ENCODE measurements around the gene SNED1. TPM values are rescaled to one million over a fixed set of nuclear protein-coding genes. Genes with fewer than 3 reads are reported as not detected.

The SNED1 gene
- total RNA-seq, 1 donor from 2014 or later = 19.4 TPM

DNA sequence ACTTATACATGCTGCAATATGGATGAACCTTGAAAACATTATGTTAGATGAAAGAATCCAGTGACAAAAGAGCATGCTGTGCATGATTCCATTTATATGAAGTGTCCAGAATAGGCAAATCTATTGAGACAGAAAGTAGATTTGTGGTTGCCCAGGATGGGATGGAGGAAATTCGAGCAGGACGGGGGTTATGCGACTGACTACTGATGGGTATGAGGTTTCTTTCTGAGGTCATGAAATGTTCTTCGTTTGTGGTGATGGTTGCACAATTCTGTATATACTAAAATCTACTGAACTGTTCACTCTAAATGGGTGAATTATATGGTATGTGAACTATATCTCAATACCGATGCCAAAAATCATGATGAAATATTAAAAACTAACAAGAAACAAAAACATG, 122.6 kb downstream of the SNED1 start:
- Mint-ChIP-seq H3K36me3 (ENCODE audit: unreplicated experiment) (peaks cover 14% of the 10 kb centered on the region), H3K27ac (ENCODE audit: unreplicated experiment) (no peak overlapping the region), H3K9me3 (ENCODE audit: unreplicated experiment) (peaks cover 8% of the 10 kb centered on the region), H3K27me3 (ENCODE audit: unreplicated experiment) (no peaks in the 10 kb centered on the region), H3K4me3 (ENCODE audit: unreplicated experiment) (no peak overlapping the region), H3K4me1 (ENCODE audit: unreplicated experiment) (no peaks in the 10 kb centered on the region)
- TF ChIP-seq, protein P1, sequence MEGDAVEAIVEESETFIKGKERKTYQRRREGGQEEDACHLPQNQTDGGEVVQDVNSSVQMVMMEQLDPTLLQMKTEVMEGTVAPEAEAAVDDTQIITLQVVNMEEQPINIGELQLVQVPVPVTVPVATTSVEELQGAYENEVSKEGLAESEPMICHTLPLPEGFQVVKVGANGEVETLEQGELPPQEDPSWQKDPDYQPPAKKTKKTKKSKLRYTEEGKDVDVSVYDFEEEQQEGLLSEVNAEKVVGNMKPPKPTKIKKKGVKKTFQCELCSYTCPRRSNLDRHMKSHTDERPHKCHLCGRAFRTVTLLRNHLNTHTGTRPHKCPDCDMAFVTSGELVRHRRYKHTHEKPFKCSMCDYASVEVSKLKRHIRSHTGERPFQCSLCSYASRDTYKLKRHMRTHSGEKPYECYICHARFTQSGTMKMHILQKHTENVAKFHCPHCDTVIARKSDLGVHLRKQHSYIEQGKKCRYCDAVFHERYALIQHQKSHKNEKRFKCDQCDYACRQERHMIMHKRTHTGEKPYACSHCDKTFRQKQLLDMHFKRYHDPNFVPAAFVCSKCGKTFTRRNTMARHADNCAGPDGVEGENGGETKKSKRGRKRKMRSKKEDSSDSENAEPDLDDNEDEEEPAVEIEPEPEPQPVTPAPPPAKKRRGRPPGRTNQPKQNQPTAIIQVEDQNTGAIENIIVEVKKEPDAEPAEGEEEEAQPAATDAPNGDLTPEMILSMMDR (IDR thresholded peaks at IDR 0.05) = no peak
- DNase-seq (ENCODE audit: extremely low spot score, unreplicated experiment) = no peak

GRCh38 chr2:241122376-241123002, 124.1 kb downstream of the SNED1 start:
- H3K36me3 Mint-ChIP-seq (ENCODE audit: unreplicated experiment) = peaks cover 14% of the 10 kb centered on the region
- no peak overlapping the region for H3K4me3 Mint-ChIP-seq (ENCODE audit: unreplicated experiment)
- H3K4me1 Mint-ChIP-seq (ENCODE audit: unreplicated experiment) = no peaks in the 10 kb centered on the region
- no peak overlapping the region for H3K27ac Mint-ChIP-seq (ENCODE audit: unreplicated experiment)
- no peaks in the 10 kb centered on the region for H3K27me3 Mint-ChIP-seq (ENCODE audit: unreplicated experiment)
- TF ChIP-seq, protein P1 (IDR thresholded peaks at IDR 0.05) = no peak
- H3K9me3 Mint-ChIP-seq (ENCODE audit: unreplicated experiment) = peaks cover 8% of the 10 kb centered on the region
- DNase-seq (ENCODE audit: extremely low spot score, unreplicated experiment) = no peak

GRCh38 chr2:241123816-241124536, 125.6 kb downstream of the SNED1 start:
- Mint-ChIP-seq H3K36me3 (ENCODE audit: unreplicated experiment) (peaks cover 14% of the 10 kb centered on the region), H3K4me3 (ENCODE audit: unreplicated experiment) (no peak overlapping the region), H3K9me3 (ENCODE audit: unreplicated experiment) (peaks cover 8% of the 10 kb centered on the region)

GRCh38 chr2:241125626-241126025, 127.2 kb downstream of the SNED1 start:
- H3K9me3 Mint-ChIP-seq (ENCODE audit: unreplicated experiment) = peaks cover 8% of the 10 kb centered on the region
- peaks cover 11% of the 10 kb centered on the region for H3K36me3 Mint-ChIP-seq (ENCODE audit: unreplicated experiment)
- DNase-seq (ENCODE audit: extremely low spot score, unreplicated experiment) = no peak
- H3K4me3 Mint-ChIP-seq (ENCODE audit: unreplicated experiment) = no peak overlapping the region
- no peak overlapping the region for H3K27ac Mint-ChIP-seq (ENCODE audit: unreplicated experiment)
- TF ChIP-seq, protein P1 (IDR thresholded peaks at IDR 0.05) = no peak
- no peaks in the 10 kb centered on the region for H3K27me3 Mint-ChIP-seq (ENCODE audit: unreplicated experiment)
- H3K4me1 Mint-ChIP-seq (ENCODE audit: unreplicated experiment) = no peaks in the 10 kb centered on the region

More at GRCh38 chr2:241123816-241124536, 125.6 kb downstream of the SNED1 start:
- Mint-ChIP-seq H3K27ac (ENCODE audit: unreplicated experiment) (no peak overlapping the region), H3K27me3 (ENCODE audit: unreplicated experiment) (no peaks in the 10 kb centered on the region), H3K4me1 (ENCODE audit: unreplicated experiment) (no peaks in the 10 kb centered on the region)
- TF ChIP-seq, protein P1 (IDR thresholded peaks at IDR 0.05) = no peak
- no peak for DNase-seq (ENCODE audit: extremely low spot score, unreplicated experiment)

DNA sequence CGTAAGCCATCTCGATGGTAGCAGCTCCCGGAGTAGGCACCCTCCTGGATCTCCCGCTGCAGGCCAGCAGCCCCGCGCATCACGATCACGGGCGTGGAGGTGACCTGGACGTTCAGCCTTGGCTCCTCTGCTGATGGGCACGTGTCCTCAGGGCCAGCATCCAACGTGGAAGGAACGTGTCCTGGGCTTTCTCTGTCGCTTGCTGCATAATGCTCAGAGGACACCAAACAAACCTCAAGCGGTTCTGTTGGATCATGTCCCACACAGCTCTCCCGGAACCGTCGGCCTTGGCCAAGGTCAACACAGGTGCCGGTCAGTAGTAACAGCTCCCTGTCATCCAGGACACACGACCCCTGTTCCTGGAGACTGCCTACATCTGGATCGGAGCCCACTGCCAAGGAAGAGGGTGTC, 127.8 kb downstream of the SNED1 start:
- Mint-ChIP-seq H3K4me1 (ENCODE audit: unreplicated experiment) (no peaks in the 10 kb centered on the region), H3K27me3 (ENCODE audit: unreplicated experiment) (no peaks in the 10 kb centered on the region), H3K4me3 (ENCODE audit: unreplicated experiment) (no peak overlapping the region), H3K36me3 (ENCODE audit: unreplicated experiment) (peaks cover 5% of the 10 kb centered on the region), H3K27ac (ENCODE audit: unreplicated experiment) (no peak overlapping the region), H3K9me3 (ENCODE audit: unreplicated experiment) (peaks cover 3% of the 10 kb centered on the region)
- TF ChIP-seq, protein P1 (IDR thresholded peaks at IDR 0.05) = no peak
- no peak for DNase-seq (ENCODE audit: extremely low spot score, unreplicated experiment)

Measured in osteocyte (in vitro differentiated cells).